Mucosa of descending colon (tissue), 3 donors: ENCODE measurements around the gene CENPL. TPM values are rescaled to one million over a fixed set of nuclear protein-coding genes. Genes with fewer than 3 reads are reported as not detected.
"Not testable (repeated sequence)": the region's sequence is repeated elsewhere in the genome, so short reads cannot be mapped to it uniquely, and the experiment has no call there.

Source experiments
- ATAC-seq: fragments of 200-7000 bp; cut with Tn5 transposase; one replicate; pipeline ENCODE4 v1.9.1; 2020; ENCODE audit warnings: mild to moderate bottlenecking, moderate library complexity
- DNase-seq, 3 donors: peaks; one replicate each; pipeline ENCODE4 v3.0.0-alpha.2; 2020
- H3K36me3 ChIP-seq: fragments of 200-600 bp; one replicate; pipeline ENCODE4 v1.8.0; 2021; ENCODE audit warnings: low read depth, mild to moderate bottlenecking
- H3K4me1 ChIP-seq: fragments of 200-600 bp; one replicate; pipeline ENCODE4 v1.8.0; 2021; ENCODE audit warnings: low read depth, mild to moderate bottlenecking
- H3K4me3 ChIP-seq: fragments of 200-600 bp; one replicate; pipeline ENCODE4 v1.8.0; 2021; ENCODE audit warnings: mild to moderate bottlenecking
- H3K9me3 ChIP-seq: fragments of 200-600 bp; one replicate; pipeline ENCODE4 v1.8.0; 2021; ENCODE audit warnings: mild to moderate bottlenecking
- CTCF ChIP-seq: fragments of 200-600 bp; IDR thresholded peaks from one replicate; pipeline ENCODE4 v1.8.0; 2022; ENCODE audit warnings: antibody characterized with exemption, mild to moderate bottlenecking
- intact Hi-C, 2 donors: fragments of 100-400 bp; cut with DNase I in 1 of 2; cut with micrococcal nuclease in 1 of 2; formaldehyde crosslinking; loops; one replicate each; pipeline versions ENCODE4 v1.11.0 to v1.11.1; 2022; cut with DNase I, micrococcal nuclease
- total RNA-seq, 3 donors: library from RNA; stranded (reverse); fragmentation: NEBNext Ultra II Directional in 2 of 3; extraction: Animal tissue kit (Norgen Biotek cat#: 25700) in 2 of 3; gene quantifications; one replicate each; pipeline versions ENCODE4 v1.2.1 to v1.2.4, GENCODE V29; 2021 to 2023
- donor health status: DM: no; HTN: no; CAD: no; lungs with moderate emphysema.
- donor health status: DM: no; HTN: no; CAD: no.
- donor health status: DM: no; HTN: yes; CAD: no.

Gene CENPL
- total RNA-seq, 3 donors from 2014 or later, result 6.5 to 8.3 (median 6.7) TPM

- TF ChIP-seq CTCF, result no peak
- no peak overlapping the region for H3K4me3 ChIP-seq
- ATAC-seq (no peak), DNase-seq (no peak)
- intact Hi-C loops, result no loop called here
- peaks cover 3% of the 10 kb centered on the region for H3K4me1 ChIP-seq
- no peaks in the 10 kb centered on the region for H3K9me3 ChIP-seq
- no peaks in the 10 kb centered on the region for H3K36me3 ChIP-seq
Observed at GRCh38 chr1:173818459-173818858, 6.2 kb downstream of the CENPL start.

GRCh38 chr1:173813654-173814053 is 11.0 kb downstream of the CENPL start:
- H3K9me3 ChIP-seq, H3K4me3 ChIP-seq, H3K4me1 ChIP-seq, DNase-seq, H3K36me3 ChIP-seq, ATAC-seq, intact Hi-C loops: not testable (repeated sequence)

GRCh38 chr1:173802961-173803360 is 21.7 kb downstream of the CENPL start:
- intact Hi-C loops, result no loop called here
- TF ChIP-seq CTCF, result no peak
- no peaks in the 10 kb centered on the region for H3K4me1 ChIP-seq
- peaks cover 7% of the 10 kb centered on the region for H3K36me3 ChIP-seq
- no peaks in the 10 kb centered on the region for H3K9me3 ChIP-seq
- ATAC-seq (no peak), DNase-seq (no peak)
- no peak overlapping the region for H3K4me3 ChIP-seq

- H3K9me3 ChIP-seq, intact Hi-C loops, ATAC-seq, H3K4me1 ChIP-seq, H3K36me3 ChIP-seq, DNase-seq, H3K4me3 ChIP-seq: not testable (repeated sequence)
Observed at GRCh38 chr1:173799995-173800394, 24.7 kb downstream of the CENPL start.

- Histone ChIP-seq H3K9me3 (no peaks in the 10 kb centered on the region), H3K4me1 (no peaks in the 10 kb centered on the region), H3K36me3 (no peaks in the 10 kb centered on the region), H3K4me3 (no peak overlapping the region)
- DNase-seq (no peak), ATAC-seq (no peak)
- intact Hi-C loops, result no loop called here
- TF ChIP-seq CTCF, result no peak
Observed at GRCh38 chr1:173798078-173798477, 26.6 kb downstream of the CENPL start.

- ATAC-seq (no peak), DNase-seq (no peak)
- intact Hi-C loops, result no loop called here
- Histone ChIP-seq H3K4me3 (no peak overlapping the region), H3K36me3 (no peaks in the 10 kb centered on the region), H3K4me1 (no peaks in the 10 kb centered on the region), H3K9me3 (no peaks in the 10 kb centered on the region)
- TF ChIP-seq CTCF, result no peak
Observed at GRCh38 chr1:173789841-173790240, 34.8 kb downstream of the CENPL start.

GRCh38 chr1:173784997-173785396 is 39.7 kb downstream of the CENPL start:
- DNase-seq (no peak), ATAC-seq (no peak)
- Histone ChIP-seq H3K4me1 (no peaks in the 10 kb centered on the region), H3K36me3 (no peaks in the 10 kb centered on the region), H3K4me3 (no peak overlapping the region), H3K9me3 (no peaks in the 10 kb centered on the region)
- intact Hi-C loops, result no loop called here
- TF ChIP-seq CTCF, result no peak
